Iris pigment epithelial cell (primary cell): ENCODE results near the gene OR5AU1.

Source experiments
- DNase-seq: peaks from one replicate; pipeline ENCODE4 v3.0.0-alpha.2; 2011; ENCODE audit warnings: low read depth

OR5AU1 gene

GRCh38 chr14:21106498-21107282, 49.2 kb downstream of the OR5AU1 start:
- DNase-seq: peak; percentile 76

GRCh38 chr14:21106176-21106497, 49.7 kb downstream of the OR5AU1 start:
- peak; percentile 62 for DNase-seq

GRCh38 chr14:21105095-21105494, 50.8 kb downstream of the OR5AU1 start:
- DNase-seq: no peak
